ENCODE data around the gene DRAM2.

Gene DRAM2

GRCh38 chr1:111139956-111140679 lies at the start of gene DRAM2, which contains the start of gene CEPT1:
Gene DRAM2, minus strand, starts transcription at chr1:111140093. Its CDS starts 8,539 bp downstream, at chr1:111131554.
Gene CEPT1, plus strand, starts transcription at chr1:111140223. Its CDS starts 7,492 bp downstream, at chr1:111147715.
- DNase-seq (ENCODE audit: low read depth), result peak; percentile 86

GRCh38 chr1:111184663-111185062 lies 44.8 kb upstream of the DRAM2 start:
- no peak for DNase-seq (ENCODE audit: low read depth)

GRCh38 chr1:111183308-111184069 lies 43.6 kb upstream of the DRAM2 start:
- no peak for DNase-seq (ENCODE audit: low read depth)

GRCh38 chr1:111182052-111182451 lies 42.2 kb upstream of the DRAM2 start:
- DNase-seq (ENCODE audit: low read depth), result no peak

GRCh38 chr1:111179968-111180533 lies 40.2 kb upstream of the DRAM2 start:
- no peak for DNase-seq (ENCODE audit: low read depth)

- DNase-seq (ENCODE audit: low read depth), result no peak
Measured at GRCh38 chr1:111176678-111177077, 36.8 kb upstream of the DRAM2 start.

- no peak for DNase-seq (ENCODE audit: low read depth)
Measured at GRCh38 chr1:111175349-111175748, 35.5 kb upstream of the DRAM2 start.

GRCh38 chr1:111174070-111174469 lies 34.2 kb upstream of the DRAM2 start:
- DNase-seq (ENCODE audit: low read depth), result no peak

- DNase-seq (ENCODE audit: low read depth), result no peak
Measured at GRCh38 chr1:111172463-111172862, 32.6 kb upstream of the DRAM2 start.

GRCh38 chr1:111164151-111164550 lies 24.3 kb upstream of the DRAM2 start:
- no peak for DNase-seq (ENCODE audit: low read depth)

- DNase-seq (ENCODE audit: low read depth), result no peak
Measured at GRCh38 chr1:111163363-111163762, 23.5 kb upstream of the DRAM2 start.

- no peak for DNase-seq (ENCODE audit: low read depth)
Measured at GRCh38 chr1:111162488-111162880, 22.6 kb upstream of the DRAM2 start.

- DNase-seq (ENCODE audit: low read depth), result no peak
Measured at GRCh38 chr1:111161843-111162487, 22.1 kb upstream of the DRAM2 start.

GRCh38 chr1:111157431-111157830 lies 17.5 kb upstream of the DRAM2 start:
- DNase-seq (ENCODE audit: low read depth), result no peak

GRCh38 chr1:111154021-111154999 lies 14.4 kb upstream of the DRAM2 start:
- DNase-seq (ENCODE audit: low read depth), result no peak

- no peak for DNase-seq (ENCODE audit: low read depth)
Measured at GRCh38 chr1:111151838-111152237, 11.9 kb upstream of the DRAM2 start.

- DNase-seq (ENCODE audit: low read depth), result no peak
Measured at GRCh38 chr1:111148376-111148881, 8.5 kb upstream of the DRAM2 start.

GRCh38 chr1:111147948-111148347 lies 8.1 kb upstream of the DRAM2 start:
- no peak for DNase-seq (ENCODE audit: low read depth)

GRCh38 chr1:111145963-111146768 lies 6.3 kb upstream of the DRAM2 start:
- DNase-seq (ENCODE audit: low read depth), result no peak

GRCh38 chr1:111145542-111145941 lies 5.6 kb upstream of the DRAM2 start:
- DNase-seq (ENCODE audit: low read depth), result no peak
